Measurements from ENCODE around the gene POLR2L.

DNA sequence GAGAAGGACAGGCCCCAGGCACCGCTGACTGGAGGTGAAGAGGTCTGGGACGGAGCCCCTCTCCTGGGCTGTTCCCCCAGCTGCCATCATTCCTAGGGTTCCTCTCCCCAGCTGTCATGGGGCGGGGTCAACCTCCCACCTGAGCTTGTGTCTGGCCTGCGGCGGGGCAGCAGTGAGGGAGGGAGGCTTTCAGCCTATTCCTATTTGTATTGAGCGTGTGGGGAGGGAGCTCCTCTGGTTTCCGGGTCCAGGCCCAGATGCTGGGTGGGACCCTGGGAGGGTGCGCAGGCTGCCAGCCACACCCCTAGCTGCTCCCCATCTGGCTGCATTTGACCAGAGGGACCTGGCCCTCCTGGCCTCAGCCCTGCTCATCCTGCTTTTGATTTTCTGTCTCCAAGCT is 14.1 kb upstream of the POLR2L start:
- TF ChIP-seq, protein P1, sequence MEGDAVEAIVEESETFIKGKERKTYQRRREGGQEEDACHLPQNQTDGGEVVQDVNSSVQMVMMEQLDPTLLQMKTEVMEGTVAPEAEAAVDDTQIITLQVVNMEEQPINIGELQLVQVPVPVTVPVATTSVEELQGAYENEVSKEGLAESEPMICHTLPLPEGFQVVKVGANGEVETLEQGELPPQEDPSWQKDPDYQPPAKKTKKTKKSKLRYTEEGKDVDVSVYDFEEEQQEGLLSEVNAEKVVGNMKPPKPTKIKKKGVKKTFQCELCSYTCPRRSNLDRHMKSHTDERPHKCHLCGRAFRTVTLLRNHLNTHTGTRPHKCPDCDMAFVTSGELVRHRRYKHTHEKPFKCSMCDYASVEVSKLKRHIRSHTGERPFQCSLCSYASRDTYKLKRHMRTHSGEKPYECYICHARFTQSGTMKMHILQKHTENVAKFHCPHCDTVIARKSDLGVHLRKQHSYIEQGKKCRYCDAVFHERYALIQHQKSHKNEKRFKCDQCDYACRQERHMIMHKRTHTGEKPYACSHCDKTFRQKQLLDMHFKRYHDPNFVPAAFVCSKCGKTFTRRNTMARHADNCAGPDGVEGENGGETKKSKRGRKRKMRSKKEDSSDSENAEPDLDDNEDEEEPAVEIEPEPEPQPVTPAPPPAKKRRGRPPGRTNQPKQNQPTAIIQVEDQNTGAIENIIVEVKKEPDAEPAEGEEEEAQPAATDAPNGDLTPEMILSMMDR (conservative IDR thresholded peaks at IDR 0.05): no peak
- TF ChIP-seq EZH2 (IDR thresholded peaks at IDR 0.05; ENCODE audit: low read depth): no peak

All from PC-9 (cell line).